Central memory CD8-positive, alpha-beta T cell (primary cell): ENCODE measurements around the gene AMER1.
"Not testable (repeated sequence)": the region's sequence is repeated elsewhere in the genome, so short reads cannot be mapped to it uniquely, and the experiment has no call there.

Experiments used
- ATAC-seq: fragments of 150-1000 bp; cut with Tn5 transposase; replicated peaks from 2 replicates; pipeline ENCODE4 v1.10.0; 2022; ENCODE audit warnings: mild to moderate bottlenecking, moderate FRiP score, moderate number of reproducible peaks; ENCODE audit not compliant: poor library complexity, severe bottlenecking; ENCODE audit errors: extremely low read depth
- DNase-seq, 2 donors: peaks; one replicate each; pipeline ENCODE4 v3.0.0; 2021; ENCODE audit warnings: low spot score in 2 of 2
- H3K27ac Mint-ChIP-seq: one replicate; pipeline ENCODE4 v1.8.0; 2022; ENCODE audit warnings: low read depth, mild to moderate bottlenecking, moderate library complexity, mixed read lengths
- H3K27me3 Mint-ChIP-seq: one replicate; pipeline ENCODE4 v1.8.0; 2022; ENCODE audit warnings: mixed read lengths
- H3K36me3 Mint-ChIP-seq: one replicate; pipeline ENCODE4 v1.8.0; 2022; ENCODE audit warnings: mild to moderate bottlenecking, moderate library complexity, mixed read lengths; ENCODE audit not compliant: insufficient read depth
- H3K4me1 Mint-ChIP-seq: one replicate; pipeline ENCODE4 v1.8.0; 2022; ENCODE audit warnings: mixed read lengths
- H3K4me3 Mint-ChIP-seq: one replicate; pipeline ENCODE4 v1.8.0; 2022; ENCODE audit warnings: mild to moderate bottlenecking, moderate library complexity, mixed read lengths
- H3K9me3 Mint-ChIP-seq: one replicate; pipeline ENCODE4 v1.8.0; 2022; ENCODE audit warnings: mixed read lengths

AMER1 gene

DNA sequence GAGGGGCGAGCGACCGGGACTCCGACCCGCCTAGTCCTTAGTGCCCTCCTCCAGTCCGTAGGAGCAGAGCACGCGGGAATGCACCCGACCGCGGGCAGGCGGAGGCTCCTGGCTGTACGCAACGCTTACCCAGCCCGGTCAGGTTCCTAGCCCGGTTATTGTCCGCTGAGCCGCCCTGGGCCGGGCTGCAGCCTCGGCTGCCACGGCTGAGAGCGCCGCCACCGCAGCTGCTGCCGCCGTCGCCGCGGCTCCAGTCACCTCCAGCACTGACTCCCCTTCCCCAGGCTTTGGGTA lies at the start of gene AMER1:
AMER1 (minus strand) TSS at position 268 of the 294 bp plus-strand sequence. CDS start 12,422 bp downstream, outside the sequence.
- peak within 1 kb of the TSS; percentile 90 for H3K4me3 Mint-ChIP-seq
- peak; percentile 20 for ATAC-seq
- DNase-seq, result no peak
- peaks cover 11% of the 10 kb centered on the region for H3K4me1 Mint-ChIP-seq
- H3K27ac Mint-ChIP-seq, result peak within 1 kb of the TSS; percentile 93
- H3K27me3 Mint-ChIP-seq, result no peaks in the 10 kb centered on the region
- H3K9me3 Mint-ChIP-seq, result no peaks in the 10 kb centered on the region
- peaks cover 10% of the 10 kb centered on the region for H3K36me3 Mint-ChIP-seq

DNA sequence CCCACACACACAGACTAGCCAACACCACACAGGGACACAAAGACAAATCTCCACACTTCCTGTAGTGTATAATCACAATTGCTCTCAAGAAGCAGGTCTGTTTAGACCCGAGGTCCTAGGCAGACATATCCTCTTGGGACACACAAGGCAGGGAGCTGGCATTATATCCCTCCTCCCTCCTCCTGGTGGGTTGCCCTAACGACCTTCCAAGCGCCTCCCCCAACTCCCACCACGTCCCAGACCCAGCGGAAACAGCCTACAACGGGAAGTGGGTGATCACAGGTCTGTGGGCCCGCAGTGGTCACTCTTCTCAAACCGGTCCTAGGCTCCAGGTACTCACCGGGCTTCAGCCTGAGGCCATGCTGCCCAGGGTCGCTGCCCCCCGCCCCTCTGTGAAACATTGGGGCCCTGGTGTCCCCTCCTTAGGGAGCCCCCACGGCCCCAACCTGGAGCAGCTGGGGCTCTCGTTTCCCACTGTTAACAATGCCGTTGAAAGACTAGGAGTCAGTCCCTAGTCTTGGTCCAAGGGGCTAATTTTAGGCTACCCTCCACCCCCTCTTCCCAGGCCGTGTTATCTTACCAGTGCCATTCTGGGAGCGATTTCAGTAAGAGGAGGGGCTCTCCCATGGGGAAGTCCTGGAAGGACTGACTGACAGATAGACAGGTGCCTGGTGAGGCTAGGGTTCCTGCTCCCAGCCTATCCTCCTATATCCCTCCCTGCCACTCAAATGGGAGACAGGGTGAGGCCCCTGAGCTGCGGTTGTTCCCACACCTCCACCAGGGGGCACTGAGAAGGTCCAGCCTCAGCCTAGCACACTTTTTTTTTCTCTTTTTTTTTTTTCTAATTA lies 24.8 kb upstream of the AMER1 start, which contains the start of gene ASB12:
ASB12 (minus strand) TSS at position 485 of the 848 bp plus-strand sequence. CDS start 4,957 bp downstream, outside the sequence.
- H3K9me3 Mint-ChIP-seq, result no peaks in the 10 kb centered on the region
- H3K4me1 Mint-ChIP-seq, result no peaks in the 10 kb centered on the region
- ATAC-seq (no peak), DNase-seq (no peak)
- H3K27me3 Mint-ChIP-seq, result no peaks in the 10 kb centered on the region
- H3K36me3 Mint-ChIP-seq, result no peaks in the 10 kb centered on the region
- no peak within 1 kb of the TSS for H3K4me3 Mint-ChIP-seq
- H3K27ac Mint-ChIP-seq, result no peak within 1 kb of the TSS

DNA sequence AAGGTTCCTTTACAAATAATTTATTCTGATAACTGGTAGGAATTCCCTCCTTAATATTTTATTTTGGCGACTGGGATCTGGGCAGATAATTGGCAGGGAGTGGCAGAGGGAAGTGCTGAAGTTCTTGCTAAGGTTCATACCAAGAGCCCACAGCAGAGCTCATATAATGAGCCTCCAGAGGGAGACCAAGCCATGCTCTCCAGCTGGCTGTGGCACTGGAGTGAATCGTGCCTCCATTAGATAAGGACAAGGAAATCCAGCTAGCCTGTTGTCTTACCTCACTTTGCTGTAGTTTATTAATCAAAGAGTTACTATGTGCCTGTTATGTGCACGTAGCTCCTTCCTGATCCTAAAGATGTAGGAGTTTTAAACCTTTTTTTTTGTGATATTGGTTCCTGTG lies 23.6 kb upstream of the AMER1 start:
- Mint-ChIP-seq H3K4me3 (no peak overlapping the region), H3K36me3 (no peaks in the 10 kb centered on the region), H3K4me1 (no peaks in the 10 kb centered on the region), H3K27me3 (no peaks in the 10 kb centered on the region), H3K27ac (no peak overlapping the region), H3K9me3 (no peaks in the 10 kb centered on the region)
- no peak for DNase-seq
- ATAC-seq, result no peak

DNA sequence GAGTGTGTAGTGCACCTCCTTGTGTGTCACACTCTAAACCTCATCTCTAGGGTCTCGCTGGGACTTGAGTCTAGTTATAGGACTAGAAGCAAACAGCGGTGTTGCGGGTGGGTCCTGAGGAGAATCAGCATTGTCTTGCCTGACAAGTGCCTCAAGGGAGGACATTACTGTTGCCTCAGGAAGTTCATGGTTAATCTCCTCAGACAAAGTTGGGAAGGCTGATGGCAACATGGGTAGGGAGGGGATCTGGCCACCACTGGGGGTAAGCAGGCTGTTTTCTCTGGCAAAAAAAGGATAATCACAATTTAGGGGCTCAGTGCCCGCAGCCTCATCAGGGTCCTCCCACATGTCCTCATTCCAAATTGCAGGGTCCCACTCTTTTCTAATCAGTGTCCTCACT lies 12.5 kb upstream of the AMER1 start:
- no peak for DNase-seq
- Mint-ChIP-seq H3K27ac (no peak overlapping the region), H3K9me3 (no peaks in the 10 kb centered on the region), H3K4me1 (no peaks in the 10 kb centered on the region), H3K4me3 (no peak overlapping the region), H3K36me3 (no peaks in the 10 kb centered on the region), H3K27me3 (no peaks in the 10 kb centered on the region)
- no peak for ATAC-seq

DNA sequence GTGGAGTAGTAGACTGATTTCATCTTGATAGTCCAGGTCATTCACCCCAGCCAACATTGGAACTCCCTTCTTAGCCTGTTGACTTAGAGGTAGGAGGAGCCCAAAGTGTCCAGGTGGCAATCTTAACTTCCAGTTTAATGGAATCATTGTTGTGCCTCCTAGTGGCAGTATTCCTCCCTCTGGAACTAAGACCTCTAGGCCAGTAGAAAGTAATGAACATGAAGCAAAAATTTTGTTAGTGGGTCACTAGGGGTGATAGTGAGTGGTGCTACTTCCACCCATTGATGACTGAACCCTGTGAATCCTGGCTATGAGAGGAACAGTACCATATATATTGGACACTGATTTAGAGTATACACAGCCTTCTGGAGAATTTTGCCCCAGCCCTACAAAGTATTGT lies 8.5 kb upstream of the AMER1 start:
- not testable (repeated sequence) for H3K4me1 Mint-ChIP-seq, H3K9me3 Mint-ChIP-seq, H3K36me3 Mint-ChIP-seq, H3K4me3 Mint-ChIP-seq, DNase-seq, H3K27ac Mint-ChIP-seq, ATAC-seq, H3K27me3 Mint-ChIP-seq

DNA sequence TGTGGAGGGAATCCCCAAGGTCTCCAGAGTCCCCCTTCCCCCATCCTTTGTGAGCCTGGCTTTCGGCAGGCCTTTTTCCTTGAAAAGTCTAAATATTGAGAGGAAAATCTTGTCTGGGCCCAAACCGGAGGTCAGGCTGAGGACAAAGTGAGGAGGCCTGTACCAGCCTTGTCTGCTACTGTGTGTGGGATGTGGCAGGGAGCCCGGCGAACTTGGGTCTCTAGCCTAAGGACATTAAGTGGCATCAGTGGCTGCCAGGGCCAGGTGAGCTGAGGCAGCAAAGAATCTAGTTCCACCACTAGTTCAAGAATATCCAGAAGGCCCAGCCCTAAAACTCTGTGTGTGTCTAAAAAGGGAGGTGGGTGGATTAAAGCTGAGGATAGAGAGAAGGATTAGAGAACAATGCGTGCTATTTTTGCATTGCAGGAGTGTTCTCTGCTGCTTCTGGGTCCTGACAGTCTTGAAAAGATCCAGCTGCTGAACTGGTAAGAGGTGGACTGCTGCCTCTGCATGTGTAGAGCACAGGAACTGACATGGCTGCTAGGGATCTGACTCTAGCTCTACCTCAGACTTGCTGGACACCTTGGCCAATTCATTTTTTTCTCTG lies 1.2 kb upstream of the AMER1 start:
- Mint-ChIP-seq H3K9me3 (no peaks in the 10 kb centered on the region), H3K27ac (peak overlapping the region; percentile 93), H3K36me3 (peaks cover 10% of the 10 kb centered on the region), H3K4me1 (peaks cover 11% of the 10 kb centered on the region), H3K4me3 (peak overlapping the region; percentile 90), H3K27me3 (no peaks in the 10 kb centered on the region)
- DNase-seq (no peak), ATAC-seq (no peak)

DNA sequence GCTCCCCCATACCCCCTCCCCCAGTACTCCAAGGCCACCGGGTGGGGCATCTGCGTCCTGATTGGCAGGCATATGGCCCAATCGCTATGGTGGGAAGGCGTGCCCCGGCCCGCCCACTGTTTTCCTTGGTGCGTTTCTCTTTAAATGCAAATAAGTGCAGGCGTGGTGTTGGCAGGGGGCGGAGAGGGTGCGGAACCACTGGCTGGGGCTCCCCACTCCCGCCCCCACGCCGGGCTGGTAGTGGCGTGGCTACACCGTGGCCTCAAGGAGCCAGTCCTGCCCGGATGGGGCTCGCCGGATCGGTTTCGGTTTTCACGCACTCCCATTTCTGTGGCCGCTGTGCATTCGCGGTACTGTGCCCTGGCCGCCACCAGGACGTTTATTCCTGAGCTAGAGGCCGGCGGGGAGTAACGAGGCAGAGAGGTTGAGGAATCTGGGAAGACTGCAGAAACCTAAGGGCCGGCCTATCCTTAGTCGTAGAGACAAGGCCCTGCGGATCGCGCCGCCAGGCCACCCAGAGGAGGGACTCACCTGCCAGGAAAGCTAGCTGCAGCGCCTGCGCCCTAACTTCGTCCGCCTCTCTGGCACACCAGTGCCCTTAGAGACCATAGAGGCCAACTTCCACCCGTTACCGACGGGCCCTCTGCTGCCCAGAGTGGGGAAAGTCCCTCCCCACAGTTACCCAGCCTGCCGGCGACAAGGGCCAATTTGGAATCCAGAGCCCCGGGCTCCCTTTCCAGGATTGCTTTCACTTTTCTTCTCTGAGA lies 410 bp upstream of the AMER1 start:
- Mint-ChIP-seq H3K27me3 (no peaks in the 10 kb centered on the region), H3K4me3 (peak overlapping the region; percentile 90), H3K9me3 (no peaks in the 10 kb centered on the region), H3K4me1 (peaks cover 11% of the 10 kb centered on the region), H3K36me3 (peaks cover 10% of the 10 kb centered on the region), H3K27ac (peak overlapping the region; percentile 93)
- ATAC-seq (peak; percentile 92), DNase-seq (peak; percentile 69 to 80)

DNA sequence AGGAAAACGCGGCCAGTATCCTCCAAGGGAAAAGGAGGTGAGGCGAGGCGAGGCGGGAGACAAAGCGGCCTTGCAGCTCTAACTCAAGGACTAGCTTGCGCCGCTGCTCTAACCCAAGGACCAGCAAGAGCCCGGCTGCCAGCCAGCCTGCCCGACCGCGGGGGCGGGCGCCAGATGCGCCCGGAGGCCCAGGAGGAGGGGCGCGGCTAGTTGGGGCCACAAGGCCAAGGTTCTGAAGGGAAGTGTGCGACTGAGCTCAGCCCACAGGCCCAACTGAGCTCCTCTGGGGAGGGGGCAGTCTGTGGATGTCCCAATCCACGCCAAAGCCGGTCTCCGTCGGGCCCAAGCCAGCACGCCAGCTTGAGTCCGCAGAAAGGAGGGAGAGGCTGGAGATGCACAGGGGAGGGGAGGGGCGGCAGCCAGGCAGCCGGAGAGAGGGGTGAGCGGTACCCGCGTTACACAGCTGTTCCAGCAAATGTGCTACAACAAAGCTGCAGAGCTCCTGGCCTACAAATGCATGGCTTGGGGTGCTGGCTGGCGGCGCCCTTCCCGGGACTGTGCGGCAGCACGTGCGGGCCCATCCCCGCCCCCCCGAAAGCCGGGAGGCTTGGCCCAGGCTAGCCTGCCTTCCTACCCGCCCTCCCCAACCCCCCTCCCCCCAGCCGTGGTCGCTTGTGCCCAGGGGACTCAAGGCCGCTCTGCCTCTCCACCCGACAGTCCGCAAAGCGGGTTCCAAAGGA lies 637 bp downstream of the AMER1 start:
- H3K27me3 Mint-ChIP-seq, result no peaks in the 10 kb centered on the region
- H3K36me3 Mint-ChIP-seq, result peaks cover 10% of the 10 kb centered on the region
- no peak overlapping the region for H3K27ac Mint-ChIP-seq
- ATAC-seq (no peak), DNase-seq (peak in 1 of 2 donors; percentile 9)
- peak overlapping the region; percentile 90 for H3K4me3 Mint-ChIP-seq
- no peaks in the 10 kb centered on the region for H3K9me3 Mint-ChIP-seq
- H3K4me1 Mint-ChIP-seq, result peaks cover 11% of the 10 kb centered on the region

DNA sequence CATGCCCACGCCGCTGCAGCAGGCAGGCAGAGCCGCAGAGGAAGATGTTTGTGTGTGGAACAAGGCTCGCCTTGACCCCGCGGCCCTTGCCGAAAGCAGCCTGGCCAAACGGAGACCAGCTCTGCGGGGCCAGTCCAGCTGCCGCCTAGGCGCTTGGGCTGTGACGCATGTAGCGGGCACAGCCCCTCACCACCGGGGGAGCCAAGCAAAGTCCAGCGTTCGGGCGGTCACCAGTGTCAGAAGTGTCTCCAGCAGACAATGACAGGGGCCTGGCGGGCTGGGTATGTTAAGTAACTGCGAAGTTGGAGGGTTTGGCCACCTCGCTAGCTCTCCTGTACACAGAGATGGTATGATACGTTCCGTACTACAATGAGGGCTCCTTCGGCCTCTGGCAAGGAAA lies 1.3 kb downstream of the AMER1 start:
- Mint-ChIP-seq H3K36me3 (peaks cover 10% of the 10 kb centered on the region), H3K9me3 (no peaks in the 10 kb centered on the region), H3K4me1 (peaks cover 11% of the 10 kb centered on the region), H3K27me3 (no peaks in the 10 kb centered on the region), H3K4me3 (peak overlapping the region; percentile 90), H3K27ac (no peak overlapping the region)
- DNase-seq (no peak), ATAC-seq (no peak)

DNA sequence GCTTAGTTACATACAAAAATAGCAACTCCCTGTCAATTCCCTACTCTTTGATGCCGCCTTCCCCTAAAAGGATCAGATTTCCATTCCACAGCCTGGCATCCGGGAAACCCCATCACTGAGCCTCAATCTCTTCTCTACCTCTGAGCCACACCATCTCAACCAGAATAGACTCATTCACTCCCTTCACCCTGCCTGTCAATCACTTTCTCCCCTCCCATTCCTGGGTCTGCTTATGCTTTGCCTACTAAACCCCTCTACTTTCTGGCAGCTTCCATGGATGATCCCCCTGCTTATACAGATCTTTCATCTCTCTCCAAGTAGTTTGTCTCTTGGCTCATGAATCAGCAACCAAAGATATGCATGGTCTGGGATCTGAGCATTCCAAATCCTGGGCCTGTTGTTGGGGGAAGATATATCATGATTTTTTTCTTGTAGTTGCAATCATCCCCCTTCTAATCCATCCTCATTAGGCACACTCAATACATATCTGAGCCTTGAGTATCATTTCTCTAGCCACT lies 2.6 kb downstream of the AMER1 start:
- Mint-ChIP-seq H3K36me3 (peaks cover 10% of the 10 kb centered on the region), H3K9me3 (no peaks in the 10 kb centered on the region), H3K4me3 (no peak overlapping the region), H3K27ac (no peak overlapping the region), H3K4me1 (peaks cover 11% of the 10 kb centered on the region), H3K27me3 (no peaks in the 10 kb centered on the region)
- ATAC-seq (no peak), DNase-seq (no peak)

DNA sequence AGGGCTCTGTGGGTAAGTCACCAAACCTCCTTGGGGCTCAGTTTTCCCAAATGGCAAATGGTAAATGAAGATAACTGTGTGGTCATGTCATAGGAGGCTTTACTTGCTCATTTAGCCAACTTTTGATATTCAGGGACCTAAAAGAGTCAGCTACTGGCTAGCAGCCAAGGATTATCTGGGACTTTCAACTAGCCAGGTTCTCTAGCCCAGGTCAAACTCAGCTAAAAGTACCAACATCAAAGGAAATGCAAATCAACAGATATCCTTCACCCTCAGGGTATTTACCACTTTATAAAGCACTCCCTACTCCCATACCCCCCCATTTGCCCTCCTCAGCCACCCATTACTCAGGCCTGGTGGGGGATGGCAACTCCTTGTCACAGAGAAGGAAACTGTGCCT lies 7.5 kb downstream of the AMER1 start:
- H3K9me3 Mint-ChIP-seq, result no peaks in the 10 kb centered on the region
- no peaks in the 10 kb centered on the region for H3K36me3 Mint-ChIP-seq
- DNase-seq, result no peak
- no peak overlapping the region for H3K4me3 Mint-ChIP-seq
- no peaks in the 10 kb centered on the region for H3K27me3 Mint-ChIP-seq
- H3K27ac Mint-ChIP-seq, result no peak overlapping the region
- ATAC-seq, result no peak
- peaks cover 5% of the 10 kb centered on the region for H3K4me1 Mint-ChIP-seq

DNA sequence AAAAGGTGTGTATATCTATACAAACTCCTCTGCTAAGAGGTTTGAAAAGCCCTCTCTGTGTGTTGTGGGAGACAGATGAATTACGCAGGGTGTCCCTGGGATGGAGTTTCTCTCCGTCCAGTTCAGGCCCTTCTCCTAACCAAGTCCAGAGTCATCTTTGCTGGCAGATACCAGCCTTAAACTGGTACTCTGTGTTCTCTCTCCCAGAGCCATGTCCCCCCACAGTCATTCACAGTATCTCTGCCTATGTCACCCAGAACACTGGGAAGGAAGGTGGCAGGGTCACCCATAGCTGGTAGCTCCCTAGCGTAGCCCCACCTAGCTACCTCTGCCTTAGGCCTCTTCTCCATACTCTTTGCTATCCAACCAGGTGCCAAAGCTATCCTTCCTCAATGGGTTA lies 8.9 kb downstream of the AMER1 start:
- Mint-ChIP-seq H3K27me3 (no peaks in the 10 kb centered on the region), H3K4me1 (no peaks in the 10 kb centered on the region), H3K9me3 (no peaks in the 10 kb centered on the region), H3K27ac (no peak overlapping the region), H3K4me3 (no peak overlapping the region), H3K36me3 (no peaks in the 10 kb centered on the region)
- ATAC-seq (no peak), DNase-seq (no peak)
